Urinary bladder (tissue), 4 donors: Measurements from ENCODE around the gene SCFD2. TPM values are rescaled to one million over a fixed set of nuclear protein-coding genes. Genes with fewer than 3 reads are reported as not detected.

Experiments
- DNase-seq: peaks from one replicate; pipeline ENCODE4 v3.0.0-alpha.2; 2015; ENCODE audit errors: extremely low spot score
- H3K27ac ChIP-seq: one replicate; pipeline ENCODE4 v1.5.1; 2013; ENCODE audit warnings: low read depth, mild to moderate bottlenecking, moderate library complexity
- H3K36me3 ChIP-seq: one replicate; pipeline ENCODE4 v1.6.1; 2013; ENCODE audit warnings: mild to moderate bottlenecking, moderate library complexity; ENCODE audit not compliant: insufficient read depth
- H3K4me1 ChIP-seq: one replicate; pipeline ENCODE4 v1.6.1; 2013; ENCODE audit warnings: mild to moderate bottlenecking, moderate library complexity; ENCODE audit not compliant: insufficient read depth
- H3K4me3 ChIP-seq: one replicate; pipeline ENCODE4 v1.5.1; 2013; ENCODE audit warnings: low read depth, low read length
- WGBS: extraction: QIAGEN DNeasy Blood & Tissue Kit; methylation state at CpG from one replicate; pipeline ENCODE4 v1.1.7; 2013; 5-methylcytosine and 5-hydroxymethylcytosine counted together
- polyA plus RNA-seq: library from polyadenylated mRNA; stranded (reverse); fragments of 200-250 nt; gene quantifications from one replicate; pipeline ENCODE4 v1.2.3, GENCODE V29; 2013
- total RNA-seq: library from RNA; depleted of rRNA; stranded (reverse); fragments of >200 nt; gene quantifications from one replicate; pipeline ENCODE4 v1.2.3, GENCODE V29; 2014
- donor health status: healthy with polysubstance abuse.
- donor health status: healthy.

SCFD2 gene
- total and polyA plus RNA-seq, 2 donors: 8.1 to 23.8 TPM

DNA sequence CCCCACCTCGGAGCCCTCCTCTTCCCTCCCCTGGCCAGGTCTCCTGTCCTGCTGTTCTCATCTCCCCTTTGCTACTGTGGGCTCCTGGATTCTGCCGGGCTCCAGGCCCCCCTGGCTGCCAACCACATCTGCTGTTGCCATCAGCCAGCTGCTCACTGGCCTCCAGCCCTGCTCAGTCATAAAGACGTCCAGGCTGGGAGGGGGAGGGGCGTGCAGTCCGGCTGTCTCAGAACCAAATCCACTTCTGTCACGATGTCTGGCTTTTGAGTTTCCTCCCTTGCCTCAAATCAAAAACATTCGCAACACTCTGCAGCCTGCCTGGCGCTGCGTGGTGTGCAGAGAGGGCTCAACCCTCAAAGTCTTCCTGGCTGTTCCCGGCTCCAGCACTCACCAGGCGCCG lies 496.7 kb downstream of the SCFD2 start:
- Histone ChIP-seq H3K36me3 (no peaks in the 10 kb centered on the region), H3K4me1 (no peaks in the 10 kb centered on the region), H3K27ac (no peak overlapping the region), H3K4me3 (no peak overlapping the region)
- DNase-seq: no peak
- WGBS: 28% methylated on average over 12 of the region's 12 CpGs

DNA sequence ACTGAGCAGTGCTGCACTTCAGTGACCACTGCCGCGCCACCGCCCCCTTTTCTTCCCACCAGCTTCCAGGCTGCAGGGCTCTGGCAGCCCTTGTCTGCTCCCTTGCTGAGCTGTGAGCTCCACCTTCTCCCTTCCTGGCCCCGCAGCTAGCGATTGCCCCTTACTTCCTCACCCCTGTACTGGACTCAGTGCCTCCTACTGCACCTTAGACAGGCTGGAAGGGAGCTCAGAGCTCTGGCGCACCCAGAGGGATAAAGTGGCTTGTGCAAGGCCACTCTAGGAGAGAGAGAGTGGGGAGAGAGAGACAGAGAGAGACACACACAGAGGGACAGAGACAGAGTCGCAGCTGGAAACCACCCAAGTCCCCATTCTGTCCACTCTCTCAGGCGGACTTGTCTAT lies 497.7 kb downstream of the SCFD2 start:
- 59% methylated on average over 8 of the region's 8 CpGs for WGBS
- peak overlapping the region; percentile 53 for H3K27ac ChIP-seq
- no peak overlapping the region for H3K4me3 ChIP-seq
- DNase-seq: no peak
- no peaks in the 10 kb centered on the region for H3K4me1 ChIP-seq
- H3K36me3 ChIP-seq: no peaks in the 10 kb centered on the region

DNA sequence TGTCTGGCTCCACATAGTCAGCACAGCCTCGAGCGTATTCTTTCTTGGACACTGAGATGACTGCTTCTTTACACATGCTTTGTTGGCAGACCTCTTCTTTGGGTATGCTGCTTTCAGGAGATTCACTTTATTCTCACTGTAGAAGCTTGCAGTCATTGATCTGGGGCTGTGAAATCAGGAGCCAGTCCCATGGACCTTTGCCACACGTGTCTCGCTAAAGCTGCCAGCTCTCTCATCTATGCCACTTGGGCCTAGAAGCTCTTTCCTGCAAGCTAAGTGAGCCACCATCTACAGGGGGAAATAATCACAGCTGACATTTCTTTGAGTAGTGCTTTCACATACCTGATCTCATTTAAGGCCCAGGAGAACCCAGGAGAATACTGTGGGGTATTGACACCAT lies 498.7 kb downstream of the SCFD2 start:
- WGBS: 89% methylated on average over 4 of the region's 4 CpGs
- DNase-seq: no peak
- no peaks in the 10 kb centered on the region for H3K36me3 ChIP-seq
- H3K4me3 ChIP-seq: no peak overlapping the region
- H3K27ac ChIP-seq: no peak overlapping the region
- no peaks in the 10 kb centered on the region for H3K4me1 ChIP-seq

DNA sequence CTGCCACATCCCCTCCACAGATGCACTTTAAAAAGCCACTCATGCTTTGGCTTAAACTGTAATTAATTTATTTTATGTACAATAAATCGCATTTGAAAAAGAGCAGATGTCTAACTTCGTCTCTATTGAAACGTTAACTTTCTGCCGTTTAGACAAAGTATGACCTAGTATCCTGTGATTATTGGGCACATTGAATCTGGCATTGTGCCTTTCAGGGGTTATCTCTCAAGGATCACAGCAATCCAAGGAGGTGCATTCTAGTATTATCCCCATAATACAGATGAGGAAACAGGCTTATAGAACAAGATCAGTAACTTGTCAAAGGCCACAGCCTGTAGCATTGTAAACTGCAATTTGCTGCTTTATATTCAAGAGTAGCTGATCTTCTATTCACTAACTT lies 499.1 kb downstream of the SCFD2 start:
- Histone ChIP-seq H3K27ac (no peak overlapping the region), H3K4me3 (no peak overlapping the region), H3K36me3 (no peaks in the 10 kb centered on the region), H3K4me1 (no peaks in the 10 kb centered on the region)
- 68% methylated on average over 4 of the region's 4 CpGs for WGBS
- DNase-seq: no peak

DNA sequence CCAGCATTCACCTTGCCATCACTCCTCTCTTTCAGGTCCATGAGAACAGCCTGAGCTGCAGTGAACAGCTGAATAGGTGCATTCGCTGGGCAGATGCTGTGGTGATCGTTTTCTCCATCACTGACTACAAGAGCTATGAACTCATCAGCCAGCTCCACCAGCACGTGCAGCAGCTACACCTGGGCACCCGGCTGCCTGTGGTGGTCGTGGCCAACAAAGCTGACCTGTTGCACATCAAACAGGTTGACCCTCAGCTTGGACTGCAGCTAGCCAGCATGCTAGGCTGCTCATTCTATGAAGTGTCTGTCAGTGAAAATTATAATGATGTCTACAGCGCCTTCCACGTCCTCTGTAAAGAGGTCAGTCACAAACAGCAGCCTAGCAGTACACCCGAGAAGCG lies 500.6 kb downstream of the SCFD2 start:
- DNase-seq: no peak
- Histone ChIP-seq H3K4me3 (no peak overlapping the region), H3K36me3 (no peaks in the 10 kb centered on the region), H3K27ac (no peak overlapping the region), H3K4me1 (no peaks in the 10 kb centered on the region)
- WGBS: 79% methylated on average over 9 of the region's 9 CpGs

DNA sequence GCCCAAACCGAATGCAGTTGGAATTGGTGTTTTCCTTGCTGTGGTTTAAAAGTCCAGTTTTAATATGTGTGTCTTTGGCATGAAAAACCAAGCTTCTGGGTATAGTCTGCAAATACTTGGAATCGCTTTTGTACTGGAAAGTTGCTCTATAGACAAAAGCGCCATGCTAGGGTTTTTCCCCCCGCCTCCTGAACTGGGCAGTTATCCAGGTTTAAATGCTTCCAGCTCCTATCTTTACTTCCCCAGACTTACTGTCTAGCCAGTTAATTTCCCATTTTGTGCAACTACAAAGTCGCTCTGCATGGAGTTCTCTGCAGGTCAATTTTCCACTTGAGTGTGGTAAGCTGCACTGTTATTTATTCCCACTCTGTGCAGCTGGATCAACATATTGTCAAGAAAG lies 501.1 kb downstream of the SCFD2 start:
- H3K4me1 ChIP-seq: no peaks in the 10 kb centered on the region
- no peak overlapping the region for H3K27ac ChIP-seq
- H3K36me3 ChIP-seq: no peaks in the 10 kb centered on the region
- WGBS: 20% methylated on average over 5 of the region's 5 CpGs
- peak; percentile 69 for DNase-seq
- no peak overlapping the region for H3K4me3 ChIP-seq

DNA sequence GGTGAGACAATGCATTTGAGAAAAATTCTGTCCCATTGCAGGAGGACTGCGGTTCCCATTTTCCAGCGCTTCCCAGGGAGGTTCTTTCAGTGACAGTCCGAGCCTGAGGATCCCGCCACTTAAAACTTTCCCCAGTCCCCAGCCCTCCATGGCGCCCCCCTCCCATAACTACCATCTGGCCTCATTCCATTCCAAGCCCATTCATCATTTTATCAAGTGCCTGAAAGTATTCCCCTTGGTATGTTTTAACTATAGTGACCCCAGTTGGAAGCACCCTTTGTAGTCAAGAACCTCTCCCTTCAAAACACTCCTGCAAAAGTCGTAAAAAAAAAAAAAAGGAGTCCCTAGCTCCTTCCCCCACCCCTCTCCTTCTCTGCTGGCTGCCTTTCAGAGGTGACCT lies 502.5 kb downstream of the SCFD2 start:
- Histone ChIP-seq H3K4me3 (no peak overlapping the region), H3K27ac (no peak overlapping the region), H3K4me1 (no peaks in the 10 kb centered on the region), H3K36me3 (no peaks in the 10 kb centered on the region)
- DNase-seq: no peak
- WGBS: 57% methylated on average over 6 of the region's 6 CpGs

DNA sequence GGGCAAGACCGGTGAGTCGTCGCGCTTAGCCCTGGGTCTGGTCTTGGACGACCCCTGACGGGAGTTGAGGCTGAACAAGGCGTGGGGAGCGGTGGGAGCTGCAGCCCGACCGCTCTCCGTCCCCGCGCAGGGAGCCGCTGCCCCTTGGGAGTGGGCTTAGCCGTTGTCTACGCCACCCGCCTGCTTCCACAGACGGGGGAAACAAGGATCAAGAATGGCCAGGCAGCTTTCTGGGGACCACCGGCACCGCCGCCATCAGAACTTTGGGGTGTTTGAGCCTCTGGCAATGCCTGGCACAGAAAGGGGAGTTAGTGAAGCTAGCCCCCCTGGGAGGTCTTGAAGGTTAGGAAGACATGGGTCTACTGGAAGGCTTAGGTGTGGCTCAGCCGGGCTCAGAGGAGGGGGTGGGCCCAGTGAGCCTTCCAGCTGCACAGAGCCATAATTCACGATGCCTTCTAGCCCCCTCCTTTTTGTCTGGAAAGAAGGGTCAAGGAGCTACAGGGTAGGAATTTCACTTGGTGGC lies 503.2 kb downstream of the SCFD2 start:
- Histone ChIP-seq H3K36me3 (no peaks in the 10 kb centered on the region), H3K4me1 (no peaks in the 10 kb centered on the region), H3K27ac (no peak overlapping the region), H3K4me3 (peak overlapping the region; percentile 76)
- DNase-seq: no peak
- 6% methylated on average over 23 of the region's 23 CpGs for WGBS

DNA sequence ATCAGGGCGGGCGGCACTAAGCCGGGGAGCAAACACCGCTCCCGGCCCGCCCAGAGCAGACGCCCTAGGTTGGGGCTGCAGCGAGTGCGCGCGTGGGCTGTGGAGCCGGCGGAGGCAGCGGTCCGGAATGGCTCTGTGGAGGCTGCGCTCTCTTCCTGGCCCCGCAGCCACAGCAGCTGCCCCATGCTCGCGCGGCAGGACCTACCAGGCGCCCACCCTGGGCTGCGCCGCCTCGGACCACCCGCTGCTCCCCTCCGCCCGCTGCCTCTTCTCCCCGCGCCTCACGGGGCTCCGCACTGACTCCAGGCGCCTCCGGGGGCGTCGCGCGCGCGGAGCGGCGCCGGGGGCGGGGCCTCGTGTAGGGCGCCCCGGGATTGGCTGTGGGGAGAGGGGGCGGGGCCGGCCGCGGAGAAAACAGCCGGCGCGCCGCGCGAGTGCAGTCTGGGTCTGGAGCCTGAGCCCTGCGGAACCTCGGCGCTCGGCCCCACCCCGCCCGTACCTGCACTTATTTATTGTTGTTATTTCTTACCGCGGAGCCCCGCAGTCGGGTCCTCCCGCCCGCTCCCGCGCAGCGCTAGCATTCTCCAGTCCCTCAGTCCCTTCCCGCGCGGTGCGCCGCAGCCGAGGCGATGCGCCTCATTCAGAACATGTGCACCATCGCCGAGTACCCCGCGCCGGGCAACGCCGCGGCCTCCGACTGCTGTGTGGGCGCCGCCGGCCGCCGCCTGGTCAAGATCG lies 503.8 kb downstream of the SCFD2 start, which contains the start of gene RASL11B:
TSS of gene RASL11B (plus strand) at position 439 of the 738 bp plus-strand sequence. CDS start at position 630, 191 bp downstream.
- peak within 1 kb of the TSS; percentile 76 for H3K4me3 ChIP-seq
- H3K36me3 ChIP-seq: no peaks in the 10 kb centered on the region
- H3K27ac ChIP-seq: no peak within 1 kb of the TSS
- under 1% methylated on average over 94 of the region's 94 CpGs for WGBS
- no peak for DNase-seq
- no peaks in the 10 kb centered on the region for H3K4me1 ChIP-seq

DNA sequence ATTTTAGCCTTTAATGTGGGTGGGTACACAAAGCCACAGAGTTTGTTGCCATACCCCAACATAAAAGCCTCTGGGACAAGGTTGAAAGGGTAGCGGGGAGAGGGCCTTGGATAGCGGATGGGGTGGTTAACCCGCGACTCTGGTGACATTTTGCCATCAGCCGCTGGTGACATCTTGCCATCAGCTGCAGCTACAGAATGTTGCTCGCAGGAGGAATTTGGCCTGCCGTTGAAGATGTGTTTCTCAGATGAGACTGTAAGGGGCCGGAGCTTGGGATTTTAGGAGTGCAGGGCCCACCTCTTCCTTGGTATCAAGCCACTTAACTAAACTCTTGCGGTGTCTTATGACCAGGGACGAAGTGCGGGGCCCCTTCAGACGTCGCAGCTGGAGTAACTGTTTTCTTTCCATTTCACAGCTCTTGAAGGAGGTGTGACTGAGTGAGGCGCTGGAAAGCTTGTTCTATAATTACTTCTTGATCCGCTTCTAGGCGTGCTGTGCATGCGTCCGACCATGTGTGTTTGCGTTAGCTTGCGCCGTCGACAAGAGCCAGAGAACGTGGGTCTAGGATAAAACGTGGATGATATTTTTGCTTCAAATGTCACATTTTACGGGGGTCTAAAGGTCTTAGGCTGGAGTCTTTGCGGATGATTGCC lies 504.6 kb downstream of the SCFD2 start:
- Histone ChIP-seq H3K4me1 (no peaks in the 10 kb centered on the region), H3K4me3 (peak overlapping the region; percentile 76), H3K27ac (no peak overlapping the region), H3K36me3 (no peaks in the 10 kb centered on the region)
- 44% methylated on average over 26 of the region's 26 CpGs for WGBS
- no peak for DNase-seq

DNA sequence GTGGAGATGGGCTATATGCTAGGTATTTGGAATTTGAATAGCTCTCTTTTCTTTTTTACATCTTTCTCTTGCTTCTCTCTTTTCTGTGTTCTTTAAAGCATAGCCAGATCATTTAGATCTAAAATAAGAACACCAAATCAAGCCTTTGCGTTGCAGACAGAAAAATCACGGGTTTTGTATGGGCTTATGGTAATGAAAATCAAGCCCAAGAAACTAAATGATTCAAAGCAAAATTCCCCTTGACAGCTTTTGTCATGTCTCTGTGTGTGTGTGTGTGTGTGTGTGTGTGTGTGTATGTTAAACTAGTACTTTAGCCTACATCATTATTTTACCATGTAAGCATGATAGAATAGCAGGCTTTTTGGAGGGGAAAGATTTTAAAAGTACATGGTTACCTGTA lies 505.5 kb downstream of the SCFD2 start:
- Histone ChIP-seq H3K4me1 (no peaks in the 10 kb centered on the region), H3K4me3 (no peak overlapping the region), H3K36me3 (no peaks in the 10 kb centered on the region), H3K27ac (no peak overlapping the region)
- WGBS: 91% methylated on average over 2 of the region's 2 CpGs
- DNase-seq: no peak

DNA sequence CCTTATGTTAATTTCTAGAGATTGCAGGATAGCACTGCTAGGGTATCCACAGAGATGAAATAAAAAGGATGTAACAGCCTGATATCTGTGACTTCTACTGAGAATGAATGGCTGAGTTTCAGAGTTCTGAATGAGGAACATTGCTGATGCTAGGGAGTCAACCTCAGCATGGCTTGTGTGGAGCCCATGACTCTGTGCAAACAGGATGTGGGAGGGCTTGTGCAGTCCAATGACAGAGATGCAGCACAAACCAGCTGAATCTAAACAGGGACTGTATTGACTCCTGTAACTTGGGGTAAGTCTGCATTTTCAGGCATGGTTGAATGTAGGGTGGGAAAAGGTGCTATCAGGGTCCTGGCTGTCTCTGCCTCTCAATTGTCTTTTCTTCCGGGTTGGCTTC lies 509.1 kb downstream of the SCFD2 start:
- Histone ChIP-seq H3K4me3 (no peak overlapping the region), H3K27ac (no peak overlapping the region), H3K36me3 (no peaks in the 10 kb centered on the region), H3K4me1 (no peaks in the 10 kb centered on the region)
- 98% methylated on average over 1 of the region's 1 CpG for WGBS
- DNase-seq: no peak

DNA sequence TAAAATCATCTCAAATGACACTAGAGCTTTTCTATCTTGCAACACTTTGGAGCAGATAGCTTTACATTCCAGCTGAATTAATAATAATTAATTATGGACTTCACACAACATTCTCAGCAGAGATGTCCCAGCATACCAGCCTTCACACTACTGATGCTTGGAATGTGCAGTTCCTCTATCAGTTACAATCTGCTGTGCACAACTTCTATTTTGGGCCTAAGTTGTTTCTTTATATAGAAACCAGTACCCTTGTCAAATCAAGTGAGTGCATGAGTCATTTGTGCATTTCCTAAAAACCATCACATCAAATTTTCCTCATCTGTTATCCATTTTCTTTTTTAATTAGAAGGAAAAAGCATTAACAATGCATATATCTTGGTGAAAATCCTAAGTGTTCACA lies 512.5 kb downstream of the SCFD2 start:
- no peak for DNase-seq

DNA sequence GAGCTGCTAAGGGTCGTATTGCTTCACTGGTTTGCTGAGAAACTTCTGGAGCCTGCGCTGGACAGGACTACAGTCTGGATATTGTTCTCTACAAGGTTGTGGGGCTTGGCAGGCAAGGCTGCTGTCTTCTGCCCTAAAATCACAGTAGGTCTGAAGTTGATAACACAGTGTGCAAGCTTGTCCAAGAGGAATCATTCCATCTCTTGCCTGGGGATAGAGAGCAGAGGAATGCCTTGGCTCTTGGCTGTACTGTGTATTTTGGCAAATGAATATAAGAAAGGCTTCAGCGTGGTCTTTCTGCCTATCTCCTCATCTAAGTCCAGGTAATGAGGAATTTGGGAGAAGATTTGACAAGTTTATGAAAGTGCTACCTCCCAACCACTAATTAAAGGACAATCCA lies 513.1 kb downstream of the SCFD2 start:
- DNase-seq: no peak
- Histone ChIP-seq H3K4me1 (no peaks in the 10 kb centered on the region), H3K36me3 (no peaks in the 10 kb centered on the region), H3K27ac (no peak overlapping the region), H3K4me3 (no peak overlapping the region)
- WGBS: 52% methylated on average over 3 of the region's 3 CpGs

More for the DNA sequence above, 512.5 kb downstream of the SCFD2 start:
- Histone ChIP-seq H3K4me3 (no peak overlapping the region), H3K27ac (no peak overlapping the region), H3K4me1 (no peaks in the 10 kb centered on the region), H3K36me3 (no peaks in the 10 kb centered on the region)
